ENCODE data around the gene HS3ST3B1.

DNA sequence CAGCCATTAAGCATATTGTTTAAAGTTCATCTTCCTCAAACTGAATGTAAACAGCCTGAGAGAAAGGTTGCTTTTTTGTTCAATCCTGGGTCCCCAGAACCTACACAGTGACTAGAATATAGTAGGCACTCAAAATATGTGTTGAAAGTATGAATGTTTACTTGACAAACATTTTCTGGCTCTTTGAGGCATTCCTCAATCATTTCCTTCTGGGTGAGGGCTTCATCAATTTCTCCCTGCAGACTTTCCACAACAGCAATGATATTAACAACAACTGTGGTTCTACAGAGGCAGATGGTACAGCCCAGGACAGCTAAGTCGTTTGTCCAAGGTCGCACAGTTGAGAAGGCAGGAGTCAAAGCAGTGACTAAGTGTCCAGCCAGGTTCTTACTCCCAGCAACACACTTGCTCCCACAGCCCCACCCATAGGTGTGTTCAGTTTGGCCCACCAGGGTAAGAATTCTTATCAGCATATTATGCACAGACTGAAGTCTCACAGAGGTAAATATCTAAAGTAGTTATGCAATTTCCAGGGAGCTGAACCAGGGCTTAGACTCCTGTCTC lies 61.1 kb downstream of the HS3ST3B1 start:
- no peak for TF ChIP-seq FOXK1 (CRISPR knock-in tag; IDR thresholded peaks at IDR 0.05)
- TF ChIP-seq EMX1 (CRISPR knock-in tag; IDR thresholded peaks at IDR 0.05) = no peak
- TF ChIP-seq, protein P1, sequence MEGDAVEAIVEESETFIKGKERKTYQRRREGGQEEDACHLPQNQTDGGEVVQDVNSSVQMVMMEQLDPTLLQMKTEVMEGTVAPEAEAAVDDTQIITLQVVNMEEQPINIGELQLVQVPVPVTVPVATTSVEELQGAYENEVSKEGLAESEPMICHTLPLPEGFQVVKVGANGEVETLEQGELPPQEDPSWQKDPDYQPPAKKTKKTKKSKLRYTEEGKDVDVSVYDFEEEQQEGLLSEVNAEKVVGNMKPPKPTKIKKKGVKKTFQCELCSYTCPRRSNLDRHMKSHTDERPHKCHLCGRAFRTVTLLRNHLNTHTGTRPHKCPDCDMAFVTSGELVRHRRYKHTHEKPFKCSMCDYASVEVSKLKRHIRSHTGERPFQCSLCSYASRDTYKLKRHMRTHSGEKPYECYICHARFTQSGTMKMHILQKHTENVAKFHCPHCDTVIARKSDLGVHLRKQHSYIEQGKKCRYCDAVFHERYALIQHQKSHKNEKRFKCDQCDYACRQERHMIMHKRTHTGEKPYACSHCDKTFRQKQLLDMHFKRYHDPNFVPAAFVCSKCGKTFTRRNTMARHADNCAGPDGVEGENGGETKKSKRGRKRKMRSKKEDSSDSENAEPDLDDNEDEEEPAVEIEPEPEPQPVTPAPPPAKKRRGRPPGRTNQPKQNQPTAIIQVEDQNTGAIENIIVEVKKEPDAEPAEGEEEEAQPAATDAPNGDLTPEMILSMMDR (IDR thresholded peaks at IDR 0.05) = no peak
- TF ChIP-seq, protein P2, sequence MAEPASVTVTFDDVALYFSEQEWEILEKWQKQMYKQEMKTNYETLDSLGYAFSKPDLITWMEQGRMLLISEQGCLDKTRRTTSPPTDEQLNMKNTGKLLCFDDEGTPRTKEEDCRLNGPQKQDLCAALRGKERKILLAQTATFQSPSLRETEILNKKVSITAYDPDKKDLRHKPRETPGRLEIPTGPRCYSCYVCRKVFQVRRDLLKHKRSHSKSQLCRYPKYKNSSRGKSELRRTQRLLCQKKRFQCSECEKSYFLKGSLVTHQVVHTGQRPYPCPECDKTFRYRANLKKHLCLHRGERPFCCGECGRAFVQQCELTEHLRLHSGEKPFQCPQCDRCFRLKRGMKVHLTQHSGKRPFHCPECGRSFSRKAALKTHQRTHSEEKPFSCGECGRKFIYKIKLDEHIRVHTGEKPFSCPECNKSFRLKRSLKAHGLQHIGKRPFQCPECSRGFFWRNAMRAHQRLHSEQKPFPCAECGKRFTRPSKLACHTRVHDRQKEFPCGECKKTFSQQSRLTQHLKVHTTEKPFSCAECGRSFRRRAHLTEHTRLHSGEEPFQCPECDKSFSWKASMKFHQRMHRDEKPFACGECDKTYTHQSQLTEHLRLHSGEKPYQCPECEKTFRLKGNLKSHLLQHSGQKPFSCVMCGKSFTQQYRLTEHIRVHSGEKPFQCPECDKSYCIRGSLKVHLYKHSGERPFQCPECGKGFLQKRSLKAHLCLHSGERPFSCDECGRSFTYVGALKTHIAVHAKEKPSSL (CRISPR knock-in tag; conservative IDR thresholded peaks at IDR 0.05) = no peak
- TF ChIP-seq, protein P3, sequence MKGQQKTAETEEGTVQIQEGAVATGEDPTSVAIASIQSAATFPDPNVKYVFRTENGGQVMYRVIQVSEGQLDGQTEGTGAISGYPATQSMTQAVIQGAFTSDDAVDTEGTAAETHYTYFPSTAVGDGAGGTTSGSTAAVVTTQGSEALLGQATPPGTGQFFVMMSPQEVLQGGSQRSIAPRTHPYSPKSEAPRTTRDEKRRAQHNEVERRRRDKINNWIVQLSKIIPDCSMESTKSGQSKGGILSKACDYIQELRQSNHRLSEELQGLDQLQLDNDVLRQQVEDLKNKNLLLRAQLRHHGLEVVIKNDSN (CRISPR knock-in tag; IDR thresholded peaks at IDR 0.05) = no peak
- TF ChIP-seq, protein P4, sequence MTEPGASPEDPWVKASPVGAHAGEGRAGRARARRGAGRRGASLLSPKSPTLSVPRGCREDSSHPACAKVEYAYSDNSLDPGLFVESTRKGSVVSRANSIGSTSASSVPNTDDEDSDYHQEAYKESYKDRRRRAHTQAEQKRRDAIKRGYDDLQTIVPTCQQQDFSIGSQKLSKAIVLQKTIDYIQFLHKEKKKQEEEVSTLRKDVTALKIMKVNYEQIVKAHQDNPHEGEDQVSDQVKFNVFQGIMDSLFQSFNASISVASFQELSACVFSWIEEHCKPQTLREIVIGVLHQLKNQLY (CRISPR knock-in tag; IDR thresholded peaks at IDR 0.05) = no peak
- TF ChIP-seq, protein P5, sequence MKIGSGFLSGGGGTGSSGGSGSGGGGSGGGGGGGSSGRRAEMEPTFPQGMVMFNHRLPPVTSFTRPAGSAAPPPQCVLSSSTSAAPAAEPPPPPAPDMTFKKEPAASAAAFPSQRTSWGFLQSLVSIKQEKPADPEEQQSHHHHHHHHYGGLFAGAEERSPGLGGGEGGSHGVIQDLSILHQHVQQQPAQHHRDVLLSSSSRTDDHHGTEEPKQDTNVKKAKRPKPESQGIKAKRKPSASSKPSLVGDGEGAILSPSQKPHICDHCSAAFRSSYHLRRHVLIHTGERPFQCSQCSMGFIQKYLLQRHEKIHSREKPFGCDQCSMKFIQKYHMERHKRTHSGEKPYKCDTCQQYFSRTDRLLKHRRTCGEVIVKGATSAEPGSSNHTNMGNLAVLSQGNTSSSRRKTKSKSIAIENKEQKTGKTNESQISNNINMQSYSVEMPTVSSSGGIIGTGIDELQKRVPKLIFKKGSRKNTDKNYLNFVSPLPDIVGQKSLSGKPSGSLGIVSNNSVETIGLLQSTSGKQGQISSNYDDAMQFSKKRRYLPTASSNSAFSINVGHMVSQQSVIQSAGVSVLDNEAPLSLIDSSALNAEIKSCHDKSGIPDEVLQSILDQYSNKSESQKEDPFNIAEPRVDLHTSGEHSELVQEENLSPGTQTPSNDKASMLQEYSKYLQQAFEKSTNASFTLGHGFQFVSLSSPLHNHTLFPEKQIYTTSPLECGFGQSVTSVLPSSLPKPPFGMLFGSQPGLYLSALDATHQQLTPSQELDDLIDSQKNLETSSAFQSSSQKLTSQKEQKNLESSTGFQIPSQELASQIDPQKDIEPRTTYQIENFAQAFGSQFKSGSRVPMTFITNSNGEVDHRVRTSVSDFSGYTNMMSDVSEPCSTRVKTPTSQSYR (CRISPR knock-in tag; IDR thresholded peaks at IDR 0.05) = no peak
- TF ChIP-seq TCF7 (CRISPR knock-in tag; IDR thresholded peaks at IDR 0.05; ENCODE audit: low read depth) = no peak

Data from WTC11 (cell line).